ENCODE measurements around the gene SPAG5. TPM values are rescaled to one million over a fixed set of nuclear protein-coding genes. Genes with fewer than 3 reads are reported as not detected.

Gene SPAG5
- total RNA-seq, 4 donors from 2014 or later, result 1.4 to 4.9 (median 2.6) TPM

DNA sequence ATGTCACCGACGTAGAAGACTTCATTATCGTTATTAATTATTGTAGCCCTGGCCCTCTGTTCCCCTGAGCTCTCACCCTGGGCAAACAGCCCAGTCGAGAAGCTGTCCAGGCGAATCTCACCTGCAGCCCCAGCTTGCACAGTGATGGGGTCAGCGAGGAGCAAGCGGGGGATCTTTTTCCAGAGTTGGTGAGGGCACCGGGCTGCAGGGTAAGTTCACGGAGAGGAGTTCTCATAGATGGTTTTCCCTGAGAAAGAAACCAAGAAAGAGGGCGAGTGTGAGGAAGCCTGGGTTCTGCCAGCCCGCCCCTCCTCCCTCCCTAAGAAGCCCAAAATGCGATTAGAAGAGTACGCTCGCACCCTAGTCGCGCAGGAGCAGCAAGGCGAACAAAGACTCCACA lies 436 bp downstream of the SPAG5 start:
- Histone ChIP-seq H3K27me3 (no peaks in the 10 kb centered on the region), H3K4me3 (peak overlapping the region; percentile 44 to 66), H3K4me1 (peaks cover 0 to 18% (median 5%) of the 10 kb centered on the region in 3 donors), H3K27ac (peak overlapping the region in 3 of 4 donors; percentile 91 to 99 (median 96)), H3K36me3 (no peaks in the 10 kb centered on the region), H3K9me3 (no peaks in the 10 kb centered on the region)
- no peak for TF ChIP-seq POLR2A (IDR thresholded peaks at IDR 0.05)
- TF ChIP-seq POLR2AphosphoS5 (IDR thresholded peaks at IDR 0.05), result no peak
- no peak for TF ChIP-seq EP300 (IDR thresholded peaks at IDR 0.05)
- no peak for TF ChIP-seq CTCF (IDR thresholded peaks at IDR 0.05)
- 1 to 4% methylated on average over 5 to 8 of the region's 17 CpGs for WGBS, 2 donors (ENCODE audit: low coverage in 1 of 2)
- ATAC-seq, result no peak

DNA sequence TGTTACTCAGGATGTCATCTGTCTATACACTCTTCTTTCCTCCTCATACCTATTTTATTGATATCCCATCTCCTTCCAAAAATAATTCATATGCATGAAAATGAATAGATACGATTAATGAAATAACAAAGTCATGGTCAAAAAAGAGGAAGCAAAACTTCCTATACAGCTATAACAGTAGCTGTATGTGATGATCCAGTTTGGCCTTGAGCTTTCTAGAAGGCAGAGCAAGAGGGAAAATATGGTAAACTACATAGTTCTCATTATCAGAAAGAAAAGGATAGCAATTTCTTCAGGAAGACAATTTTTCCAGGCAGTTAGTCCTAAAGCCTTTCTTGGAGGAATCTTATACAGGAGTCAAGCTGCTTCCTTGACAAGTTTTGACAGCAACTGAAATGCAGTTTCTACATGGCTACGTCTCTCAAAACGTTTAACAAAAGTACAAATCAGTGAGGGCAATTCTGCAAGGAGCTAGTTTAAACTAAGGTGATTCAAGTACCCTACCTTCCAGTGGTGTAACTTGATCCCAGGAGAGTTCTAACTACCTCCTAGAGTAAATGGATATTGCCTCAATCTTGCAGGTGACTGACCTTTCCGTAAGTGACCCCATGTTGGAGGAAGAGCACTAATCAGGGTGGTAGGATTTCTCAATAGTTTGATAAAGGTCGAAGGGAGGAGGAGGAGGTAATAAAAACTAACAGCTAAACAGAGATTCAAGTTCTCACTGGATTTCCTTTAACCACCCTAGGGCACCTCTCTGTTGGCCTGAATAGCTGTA lies 1.0 kb downstream of the SPAG5 start:
- Histone ChIP-seq H3K27ac (no peak overlapping the region), H3K4me1 (peaks cover 0 to 18% (median 5%) of the 10 kb centered on the region in 3 donors), H3K4me3 (peak overlapping the region in 1 of 2 donors; percentile 66), H3K27me3 (no peaks in the 10 kb centered on the region), H3K36me3 (no peaks in the 10 kb centered on the region), H3K9me3 (no peaks in the 10 kb centered on the region)
- 24 to 25% methylated on average over 4 to 5 of the region's 5 CpGs for WGBS, 2 donors (ENCODE audit: low coverage in 1 of 2)
- TF ChIP-seq CTCF (IDR thresholded peaks at IDR 0.05) (no peak), EP300 (IDR thresholded peaks at IDR 0.05) (no peak), POLR2A (IDR thresholded peaks at IDR 0.05) (no peak), POLR2AphosphoS5 (IDR thresholded peaks at IDR 0.05) (no peak)
- no peak for ATAC-seq

- WGBS, 2 donors (ENCODE audit: low coverage in 1 of 2), result 87 to 100% methylated on average over 1 to 4 of the region's 4 CpGs
- Histone ChIP-seq H3K27me3 (no peaks in the 10 kb centered on the region), H3K9me3 (no peaks in the 10 kb centered on the region), H3K36me3 (peaks cover 0 to 10% of the 10 kb centered on the region in 2 donors), H3K27ac (no peak overlapping the region), H3K4me3 (no peak overlapping the region), H3K4me1 (no peaks in the 10 kb centered on the region)
- ATAC-seq, result no peak
- TF ChIP-seq EP300 (IDR thresholded peaks at IDR 0.05) (no peak), POLR2A (IDR thresholded peaks at IDR 0.05) (no peak), POLR2AphosphoS5 (IDR thresholded peaks at IDR 0.05) (no peak), CTCF (IDR thresholded peaks at IDR 0.05) (no peak)
Observed at GRCh38 chr17:28592260-28592659, 6.6 kb downstream of the SPAG5 start.

DNA sequence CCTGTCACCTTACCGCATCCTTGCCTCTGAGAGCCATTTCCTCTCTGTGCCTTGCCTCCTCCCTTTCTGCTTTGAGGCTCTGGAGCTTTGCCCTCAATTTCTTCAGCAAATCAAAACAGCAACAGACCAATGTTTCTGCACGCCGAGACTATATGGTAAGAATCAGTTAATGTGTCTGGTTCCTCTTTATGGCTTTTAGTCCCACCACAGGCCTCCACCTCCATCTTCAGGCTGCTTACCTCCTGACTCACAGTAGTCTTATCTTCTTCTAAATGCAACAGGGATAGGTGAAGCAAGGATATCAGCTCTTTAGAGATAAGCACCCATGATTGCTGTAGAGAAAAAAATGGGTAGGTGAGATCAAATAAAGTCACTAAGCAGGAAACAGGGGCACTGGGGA lies 13.0 kb downstream of the SPAG5 start:
- H3K27me3 ChIP-seq, result no peaks in the 10 kb centered on the region
- no peak for ATAC-seq
- 94% methylated on average over 3 of the region's 3 CpGs; no CpG with 5 or more reads in 1 of the 2 donors for WGBS, 2 donors (ENCODE audit: low coverage in 1 of 2)
- no peak overlapping the region for H3K4me3 ChIP-seq
- peaks cover 0 to 26% of the 10 kb centered on the region in 2 donors for H3K36me3 ChIP-seq
- no peaks in the 10 kb centered on the region for H3K4me1 ChIP-seq
- TF ChIP-seq EP300 (IDR thresholded peaks at IDR 0.05), result no peak
- no peak for TF ChIP-seq POLR2AphosphoS5 (IDR thresholded peaks at IDR 0.05)
- no peak for TF ChIP-seq CTCF (IDR thresholded peaks at IDR 0.05)
- no peak for TF ChIP-seq POLR2A (IDR thresholded peaks at IDR 0.05)
- H3K9me3 ChIP-seq, result no peaks in the 10 kb centered on the region
- no peak overlapping the region for H3K27ac ChIP-seq

DNA sequence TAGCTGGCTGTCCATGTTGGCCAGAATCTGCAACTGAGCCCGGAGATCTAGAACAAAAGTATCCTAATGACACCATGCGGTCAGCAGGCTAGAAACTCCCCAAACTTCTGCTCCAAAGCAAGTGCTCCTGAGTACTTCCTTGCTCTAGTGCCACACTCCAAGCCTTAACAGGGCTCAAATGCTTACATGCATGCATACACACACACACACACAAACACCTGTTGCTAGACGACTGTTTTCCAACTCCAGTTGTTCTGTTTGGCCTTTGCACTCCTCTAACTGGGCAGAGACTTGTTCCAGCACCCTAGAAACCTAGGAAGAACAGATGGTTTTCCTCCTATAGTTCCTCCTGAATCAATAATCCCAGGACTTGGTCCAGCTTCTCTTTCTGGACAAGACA lies 14.4 kb downstream of the SPAG5 start:
- Histone ChIP-seq H3K9me3 (no peaks in the 10 kb centered on the region), H3K27ac (no peak overlapping the region), H3K36me3 (peaks cover 0 to 26% of the 10 kb centered on the region in 2 donors), H3K4me3 (no peak overlapping the region), H3K27me3 (no peaks in the 10 kb centered on the region), H3K4me1 (no peaks in the 10 kb centered on the region)
- TF ChIP-seq POLR2AphosphoS5 (IDR thresholded peaks at IDR 0.05) (no peak), EP300 (IDR thresholded peaks at IDR 0.05) (no peak), CTCF (IDR thresholded peaks at IDR 0.05) (no peak), POLR2A (IDR thresholded peaks at IDR 0.05) (no peak)
- ATAC-seq, result no peak
- 71% methylated on average over 3 of the region's 3 CpGs; no CpG with 5 or more reads in 1 of the 2 donors for WGBS, 2 donors (ENCODE audit: low coverage in 1 of 2)

Data from gastroesophageal sphincter (tissue), 4 donors.